GM12874 (cell line): Measurements from ENCODE around the gene PEX13.

Source experiments
- TF ChIP-seq, protein P1 (sequence below): IDR thresholded peaks from 2 replicates; pipeline ENCODE4 v1.5.1; 2011; ENCODE audit warnings: low read depth, mild to moderate bottlenecking, control low read depth, low read length, moderate library complexity; ENCODE audit not compliant: insufficient read depth

PEX13 gene

DNA sequence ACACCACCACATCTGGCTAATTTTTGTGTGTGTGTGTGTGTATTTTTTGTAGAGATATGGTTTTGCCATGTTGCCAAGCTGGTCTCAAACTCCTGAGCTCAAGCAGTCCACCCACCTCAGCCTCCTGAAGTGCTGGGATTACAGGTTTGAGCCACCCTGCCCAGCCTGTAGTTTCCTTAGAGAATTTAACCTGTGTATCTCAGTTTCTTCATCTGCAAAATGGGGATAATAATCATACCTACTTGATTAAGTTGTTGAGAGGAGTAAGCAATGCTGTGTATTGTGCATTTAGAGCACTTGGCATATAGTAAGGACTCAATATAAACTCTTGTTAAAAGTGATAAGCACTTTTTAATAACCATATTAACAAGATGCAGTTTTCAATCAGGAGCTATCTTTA is 41.9 kb downstream of the PEX13 start:
- TF ChIP-seq, protein P1, sequence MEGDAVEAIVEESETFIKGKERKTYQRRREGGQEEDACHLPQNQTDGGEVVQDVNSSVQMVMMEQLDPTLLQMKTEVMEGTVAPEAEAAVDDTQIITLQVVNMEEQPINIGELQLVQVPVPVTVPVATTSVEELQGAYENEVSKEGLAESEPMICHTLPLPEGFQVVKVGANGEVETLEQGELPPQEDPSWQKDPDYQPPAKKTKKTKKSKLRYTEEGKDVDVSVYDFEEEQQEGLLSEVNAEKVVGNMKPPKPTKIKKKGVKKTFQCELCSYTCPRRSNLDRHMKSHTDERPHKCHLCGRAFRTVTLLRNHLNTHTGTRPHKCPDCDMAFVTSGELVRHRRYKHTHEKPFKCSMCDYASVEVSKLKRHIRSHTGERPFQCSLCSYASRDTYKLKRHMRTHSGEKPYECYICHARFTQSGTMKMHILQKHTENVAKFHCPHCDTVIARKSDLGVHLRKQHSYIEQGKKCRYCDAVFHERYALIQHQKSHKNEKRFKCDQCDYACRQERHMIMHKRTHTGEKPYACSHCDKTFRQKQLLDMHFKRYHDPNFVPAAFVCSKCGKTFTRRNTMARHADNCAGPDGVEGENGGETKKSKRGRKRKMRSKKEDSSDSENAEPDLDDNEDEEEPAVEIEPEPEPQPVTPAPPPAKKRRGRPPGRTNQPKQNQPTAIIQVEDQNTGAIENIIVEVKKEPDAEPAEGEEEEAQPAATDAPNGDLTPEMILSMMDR = no peak

DNA sequence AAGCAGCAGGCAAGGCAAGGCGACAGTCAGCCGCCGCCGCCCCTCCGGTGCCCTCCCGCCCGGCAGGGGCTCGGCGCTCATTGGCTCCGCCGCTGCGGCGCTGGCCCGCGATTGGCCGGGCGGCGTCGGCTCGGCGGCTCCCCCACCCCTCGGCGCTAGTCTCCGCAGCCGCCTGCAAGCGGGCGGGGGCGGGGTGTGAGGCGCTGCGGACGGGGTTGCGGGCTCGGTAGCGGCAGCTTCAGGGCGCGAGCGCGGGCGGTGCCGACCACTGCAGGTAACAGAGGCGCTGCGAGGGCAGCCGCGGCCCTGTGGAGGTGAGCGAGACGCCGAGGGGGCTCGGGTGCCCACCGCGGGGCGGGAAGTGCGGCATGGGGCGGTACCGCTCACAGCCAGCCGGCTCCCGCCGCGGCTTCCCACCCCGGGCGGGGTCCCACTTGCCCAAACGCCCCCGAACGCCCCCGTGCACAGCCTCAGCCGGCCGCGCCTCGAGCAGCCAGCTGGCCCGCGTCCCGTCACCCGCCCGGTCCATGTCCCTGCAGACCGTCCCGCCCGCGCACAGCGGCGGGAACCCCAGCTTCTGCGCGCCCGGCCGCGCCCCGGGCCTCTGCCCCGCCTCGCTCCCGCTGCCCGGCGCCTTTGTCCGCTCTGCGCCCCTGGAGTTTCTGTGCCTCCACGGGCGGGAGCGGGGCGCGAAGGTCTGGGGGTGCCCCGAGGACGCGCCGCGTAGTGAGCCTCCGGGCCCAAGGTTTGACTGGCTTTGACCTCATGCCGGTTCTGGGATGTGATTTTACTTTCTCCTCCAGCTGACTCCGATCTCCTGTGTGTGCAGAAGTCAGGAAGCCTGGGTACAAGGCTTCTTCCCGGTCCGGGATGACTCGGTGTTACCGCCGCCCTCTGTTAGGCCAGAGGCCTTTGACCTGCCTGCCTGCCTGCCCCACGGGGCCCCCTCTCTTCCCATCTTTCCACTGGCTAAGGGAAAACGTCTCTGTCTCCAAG is 48.5 kb downstream of the PEX13 start, which contains the start of gene SANBR:
Gene SANBR, plus strand, starts transcription at position 158 of the 996 bp plus-strand sequence. CDS start 4,480 bp downstream, outside the sequence.
- TF ChIP-seq, protein P1 = no peak

GRCh38 chr2:61074100-61074499 is 56.6 kb downstream of the PEX13 start:
- TF ChIP-seq, protein P1 = no peak

- TF ChIP-seq, protein P1 = no peak
These were observed 68.4 kb downstream of the PEX13 start for GRCh38 chr2:61085883-61086282.

- TF ChIP-seq, protein P1 = no peak
These were observed 72.3 kb downstream of the PEX13 start for GRCh38 chr2:61089797-61090196.

GRCh38 chr2:61090386-61090921 is 72.9 kb downstream of the PEX13 start:
- TF ChIP-seq, protein P1 = no peak

DNA sequence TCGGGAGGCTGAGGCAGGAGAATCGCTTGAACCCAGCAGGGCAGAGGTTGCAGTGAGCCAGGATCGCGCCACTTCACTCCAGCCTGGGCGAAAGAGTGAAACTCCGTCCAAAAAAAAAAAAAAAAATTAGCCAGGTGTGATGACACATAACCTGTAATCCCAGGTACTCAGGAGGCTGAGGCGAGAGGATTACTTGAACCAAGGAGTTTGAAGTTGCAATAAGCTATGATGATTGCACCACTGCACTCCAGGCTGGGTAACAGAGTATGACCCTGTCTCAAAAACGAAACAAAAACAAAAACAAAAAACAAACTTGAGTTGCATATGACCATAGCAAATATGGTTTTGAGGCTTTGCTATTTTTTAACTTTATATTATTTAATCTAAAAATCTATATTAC is 74.0 kb downstream of the PEX13 start:
- TF ChIP-seq, protein P1 = no peak
